ENCODE measurements around the gene CPN2.

CPN2 gene

GRCh38 chr3:194346621-194347020 is 4.5 kb downstream of the CPN2 start:
- no peak overlapping the region for H3K4me3 ChIP-seq (ENCODE audit: low read length)
- TF ChIP-seq CTCF (IDR thresholded peaks at IDR 0.05; ENCODE audit: insufficient read depth, low read depth, low read length, missing control alignments): no peak

GRCh38 chr3:194346035-194346434 is 5.1 kb downstream of the CPN2 start:
- no peak overlapping the region for H3K4me3 ChIP-seq (ENCODE audit: low read length)
- DNase-seq (ENCODE audit: low read depth): no peak
- no peak for TF ChIP-seq CTCF (IDR thresholded peaks at IDR 0.05; ENCODE audit: insufficient read depth, low read depth, low read length, missing control alignments)

More at GRCh38 chr3:194346621-194347020, 4.5 kb downstream of the CPN2 start:
- no peak for DNase-seq (ENCODE audit: low read depth)

GRCh38 chr3:194344012-194344411 is 7.1 kb downstream of the CPN2 start:
- peak; percentile 95 for TF ChIP-seq CTCF (IDR thresholded peaks at IDR 0.05; ENCODE audit: insufficient read depth, low read depth, low read length, missing control alignments)
- DNase-seq (ENCODE audit: low read depth): peak; percentile 70
- H3K4me3 ChIP-seq (ENCODE audit: low read length): no peak overlapping the region

GRCh38 chr3:194343561-194343893 is 7.6 kb downstream of the CPN2 start:
- no peak overlapping the region for H3K4me3 ChIP-seq (ENCODE audit: low read length)
- DNase-seq (ENCODE audit: low read depth): no peak
- TF ChIP-seq CTCF (IDR thresholded peaks at IDR 0.05; ENCODE audit: insufficient read depth, low read depth, low read length, missing control alignments): no peak

GRCh38 chr3:194342861-194343560 is 8.1 kb downstream of the CPN2 start:
- no peak for TF ChIP-seq CTCF (IDR thresholded peaks at IDR 0.05; ENCODE audit: insufficient read depth, low read depth, low read length, missing control alignments)
- DNase-seq (ENCODE audit: low read depth): no peak
- H3K4me3 ChIP-seq (ENCODE audit: low read length): no peak overlapping the region

- no peak for DNase-seq (ENCODE audit: low read depth)
- H3K4me3 ChIP-seq (ENCODE audit: low read length): no peak overlapping the region
- TF ChIP-seq CTCF (IDR thresholded peaks at IDR 0.05; ENCODE audit: insufficient read depth, low read depth, low read length, missing control alignments): no peak
Observed at GRCh38 chr3:194340757-194341400, 10.2 kb downstream of the CPN2 start.

GRCh38 chr3:194339840-194340239 is 11.3 kb downstream of the CPN2 start:
- H3K4me3 ChIP-seq (ENCODE audit: low read length): no peak overlapping the region
- no peak for TF ChIP-seq CTCF (IDR thresholded peaks at IDR 0.05; ENCODE audit: insufficient read depth, low read depth, low read length, missing control alignments)

More at GRCh38 chr3:194339840-194340239, 11.3 kb downstream of the CPN2 start:
- DNase-seq (ENCODE audit: low read depth): no peak
